OCI-LY7 (cell line): ENCODE data around the gene MTM1.

ENCODE experiments used
- EZH2phosphoT487 ChIP-seq: fragments of 200-600 bp; sonication (generic); IDR thresholded peaks from 2 replicates; pipeline ENCODE4 v1.6.1; 2018; ENCODE audit warnings: low read depth, borderline replicate concordance, mild to moderate bottlenecking, mixed run types, antibody characterized with exemption, low read length, moderate library complexity, mixed read lengths
- TF ChIP-seq, protein P1 (sequence below): fragments of 200-600 bp; sonication (generic); conservative IDR thresholded peaks from 2 replicates; pipeline ENCODE4 v1.5.1; 2014; ENCODE audit warnings: mild to moderate bottlenecking, antibody characterized with exemption, low read length, moderate library complexity, mixed read lengths

DNA sequence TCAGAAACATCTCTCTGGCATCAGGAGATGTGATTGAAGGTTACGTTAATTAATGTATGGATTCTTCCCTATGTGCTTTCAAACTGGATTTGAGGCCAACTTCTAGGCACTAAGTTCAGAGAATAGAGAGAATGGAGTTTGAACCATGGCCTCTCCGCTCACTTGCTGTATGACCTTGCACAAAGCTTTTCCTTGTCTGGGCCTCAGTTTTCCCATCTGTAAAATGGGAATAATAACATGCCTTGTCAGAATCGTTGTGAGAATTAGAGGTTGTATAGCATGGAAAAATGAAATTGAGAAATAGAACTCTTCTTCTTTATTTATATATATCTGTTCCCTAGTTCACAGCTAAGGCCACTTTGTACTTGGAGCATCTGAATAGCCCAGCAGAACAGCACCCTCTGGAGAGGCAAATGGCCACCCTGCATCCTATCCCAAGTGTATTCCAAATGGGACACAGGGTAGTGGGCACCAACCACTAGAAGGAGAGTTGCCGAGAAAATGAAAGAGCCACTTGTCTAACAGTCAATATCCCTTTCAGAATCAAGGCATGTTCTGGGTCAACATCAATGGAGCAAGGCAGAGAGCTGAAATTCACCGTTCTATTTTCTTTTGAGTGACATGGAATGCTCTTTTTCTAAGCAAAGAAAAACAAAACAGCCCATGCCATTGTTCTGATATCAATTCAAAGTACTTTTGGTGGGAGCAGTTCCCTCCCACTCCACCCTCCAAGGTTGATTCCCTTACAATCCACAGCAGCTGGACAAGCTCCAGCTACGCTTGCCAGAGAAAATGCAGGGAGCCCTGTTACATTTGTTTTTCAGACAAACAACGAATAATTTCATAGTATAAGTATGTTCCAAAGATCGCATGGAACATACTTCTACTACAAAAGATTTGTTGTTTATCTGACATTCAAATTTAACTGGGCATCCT lies 23.3 kb upstream of the MTM1 start:
- TF ChIP-seq, protein P1, sequence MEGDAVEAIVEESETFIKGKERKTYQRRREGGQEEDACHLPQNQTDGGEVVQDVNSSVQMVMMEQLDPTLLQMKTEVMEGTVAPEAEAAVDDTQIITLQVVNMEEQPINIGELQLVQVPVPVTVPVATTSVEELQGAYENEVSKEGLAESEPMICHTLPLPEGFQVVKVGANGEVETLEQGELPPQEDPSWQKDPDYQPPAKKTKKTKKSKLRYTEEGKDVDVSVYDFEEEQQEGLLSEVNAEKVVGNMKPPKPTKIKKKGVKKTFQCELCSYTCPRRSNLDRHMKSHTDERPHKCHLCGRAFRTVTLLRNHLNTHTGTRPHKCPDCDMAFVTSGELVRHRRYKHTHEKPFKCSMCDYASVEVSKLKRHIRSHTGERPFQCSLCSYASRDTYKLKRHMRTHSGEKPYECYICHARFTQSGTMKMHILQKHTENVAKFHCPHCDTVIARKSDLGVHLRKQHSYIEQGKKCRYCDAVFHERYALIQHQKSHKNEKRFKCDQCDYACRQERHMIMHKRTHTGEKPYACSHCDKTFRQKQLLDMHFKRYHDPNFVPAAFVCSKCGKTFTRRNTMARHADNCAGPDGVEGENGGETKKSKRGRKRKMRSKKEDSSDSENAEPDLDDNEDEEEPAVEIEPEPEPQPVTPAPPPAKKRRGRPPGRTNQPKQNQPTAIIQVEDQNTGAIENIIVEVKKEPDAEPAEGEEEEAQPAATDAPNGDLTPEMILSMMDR = no peak
- no peak for TF ChIP-seq EZH2phosphoT487
